HFFc6 (cell line): ENCODE measurements around the gene PPHLN1. TPM values are rescaled to one million over a fixed set of nuclear protein-coding genes. Genes with fewer than 3 reads are reported as not detected.

Source experiments
- DNase-seq: peaks from one replicate; pipeline ENCODE4 v3.0.0-alpha.2; 2018
- H3K27ac Mint-ChIP-seq: 2 replicates; pipeline ENCODE4 v1.8.0; 2020; ENCODE audit warnings: mild to moderate bottlenecking, mixed read lengths
- H3K27me3 Mint-ChIP-seq: 2 replicates; pipeline ENCODE4 v1.8.0; 2021; ENCODE audit warnings: mild to moderate bottlenecking, moderate library complexity, mixed read lengths; ENCODE audit not compliant: insufficient read depth
- H3K36me3 Mint-ChIP-seq: 2 replicates; pipeline ENCODE4 v1.8.0; 2021; ENCODE audit warnings: low read depth, mixed read lengths
- H3K4me1 Mint-ChIP-seq: 2 replicates; pipeline ENCODE4 v1.8.0; 2020; ENCODE audit warnings: low read depth, mixed read lengths
- H3K4me3 Mint-ChIP-seq: 2 replicates; pipeline ENCODE4 v1.8.0; 2020; ENCODE audit warnings: mild to moderate bottlenecking, moderate library complexity, mixed read lengths
- H3K9me3 Mint-ChIP-seq: 2 replicates; pipeline ENCODE4 v1.8.0; 2020; ENCODE audit warnings: mild to moderate bottlenecking, mixed read lengths
- CTCF ChIP-seq: fragments of 200-600 bp; sonication (generic); IDR thresholded peaks from 2 replicates; pipeline ENCODE4 v1.5.0; 2021; ENCODE audit warnings: antibody characterized with exemption, mild to moderate bottlenecking
- total RNA-seq, 6 experiments: library from RNA; stranded (reverse); fragmentation: NEBNext Ultra II Directional; extraction: Animal tissue kit (Norgen Biotek cat#: 25700); gene quantifications; 2 replicates in 1 of 6; 3 replicates in 5 of 6; pipeline ENCODE4 v1.2.3, GENCODE V29; 2021

The PPHLN1 gene
- total RNA-seq, 6 experiments from 2014 or later = 60.5 to 68.6 (median 63.5) TPM

GRCh38 chr12:42365486-42365885, 39.5 kb downstream of the PPHLN1 start:
- no peak overlapping the region for H3K4me3 Mint-ChIP-seq
- H3K4me1 Mint-ChIP-seq = peaks cover 18% of the 10 kb centered on the region
- H3K36me3 Mint-ChIP-seq = peaks cover 17% of the 10 kb centered on the region; the same call in 1 of the 2 replicates
- TF ChIP-seq CTCF = no peak
- no peak overlapping the region for H3K27ac Mint-ChIP-seq
- H3K27me3 Mint-ChIP-seq = no peaks in the 10 kb centered on the region
- no peaks in the 10 kb centered on the region for H3K9me3 Mint-ChIP-seq
- no peak for DNase-seq

GRCh38 chr12:42370013-42370412, 44.0 kb downstream of the PPHLN1 start:
- Mint-ChIP-seq H3K27ac (no peak overlapping the region), H3K4me3 (no peak overlapping the region), H3K36me3 (no peaks in the 10 kb centered on the region), H3K27me3 (no peaks in the 10 kb centered on the region), H3K4me1 (no peaks in the 10 kb centered on the region), H3K9me3 (no peaks in the 10 kb centered on the region)
- TF ChIP-seq CTCF = no peak
- DNase-seq = no peak

GRCh38 chr12:42372154-42372791, 46.3 kb downstream of the PPHLN1 start:
- peak; percentile 86 for TF ChIP-seq CTCF
- Mint-ChIP-seq H3K27ac (no peak overlapping the region), H3K4me3 (no peak overlapping the region), H3K36me3 (peaks cover 5% of the 10 kb centered on the region; the same call in 1 of the 2 replicates), H3K4me1 (no peaks in the 10 kb centered on the region), H3K27me3 (no peaks in the 10 kb centered on the region; the same call in 1 of the 2 replicates), H3K9me3 (no peaks in the 10 kb centered on the region)
- peak; percentile 43 for DNase-seq

- TF ChIP-seq CTCF = no peak
- Mint-ChIP-seq H3K4me3 (no peak overlapping the region), H3K4me1 (no peaks in the 10 kb centered on the region), H3K27me3 (no peaks in the 10 kb centered on the region; the same call in 1 of the 2 replicates), H3K9me3 (no peaks in the 10 kb centered on the region), H3K27ac (no peak overlapping the region), H3K36me3 (peaks cover 5% of the 10 kb centered on the region; the same call in 1 of the 2 replicates)
- DNase-seq = no peak
Measured at GRCh38 chr12:42373669-42374068, 47.7 kb downstream of the PPHLN1 start.

GRCh38 chr12:42380733-42381132, 54.8 kb downstream of the PPHLN1 start:
- Mint-ChIP-seq H3K36me3 (peaks cover 5% of the 10 kb centered on the region; the same call in 1 of the 2 replicates), H3K4me3 (no peak overlapping the region), H3K27me3 (no peaks in the 10 kb centered on the region; the same call in 1 of the 2 replicates), H3K9me3 (no peaks in the 10 kb centered on the region), H3K27ac (no peak overlapping the region), H3K4me1 (no peaks in the 10 kb centered on the region)
- TF ChIP-seq CTCF = no peak
- no peak for DNase-seq
